ENCODE data around the gene CHTF18. TPM values are rescaled to one million over a fixed set of nuclear protein-coding genes. Genes with fewer than 3 reads are reported as not detected.
A peak's percentile ranks its signal among the peaks of the same experiment; 100 is the strongest.

Gene CHTF18
- total RNA-seq, 2 experiments from 2014 or later, result 30.7 to 31.1 TPM

DNA sequence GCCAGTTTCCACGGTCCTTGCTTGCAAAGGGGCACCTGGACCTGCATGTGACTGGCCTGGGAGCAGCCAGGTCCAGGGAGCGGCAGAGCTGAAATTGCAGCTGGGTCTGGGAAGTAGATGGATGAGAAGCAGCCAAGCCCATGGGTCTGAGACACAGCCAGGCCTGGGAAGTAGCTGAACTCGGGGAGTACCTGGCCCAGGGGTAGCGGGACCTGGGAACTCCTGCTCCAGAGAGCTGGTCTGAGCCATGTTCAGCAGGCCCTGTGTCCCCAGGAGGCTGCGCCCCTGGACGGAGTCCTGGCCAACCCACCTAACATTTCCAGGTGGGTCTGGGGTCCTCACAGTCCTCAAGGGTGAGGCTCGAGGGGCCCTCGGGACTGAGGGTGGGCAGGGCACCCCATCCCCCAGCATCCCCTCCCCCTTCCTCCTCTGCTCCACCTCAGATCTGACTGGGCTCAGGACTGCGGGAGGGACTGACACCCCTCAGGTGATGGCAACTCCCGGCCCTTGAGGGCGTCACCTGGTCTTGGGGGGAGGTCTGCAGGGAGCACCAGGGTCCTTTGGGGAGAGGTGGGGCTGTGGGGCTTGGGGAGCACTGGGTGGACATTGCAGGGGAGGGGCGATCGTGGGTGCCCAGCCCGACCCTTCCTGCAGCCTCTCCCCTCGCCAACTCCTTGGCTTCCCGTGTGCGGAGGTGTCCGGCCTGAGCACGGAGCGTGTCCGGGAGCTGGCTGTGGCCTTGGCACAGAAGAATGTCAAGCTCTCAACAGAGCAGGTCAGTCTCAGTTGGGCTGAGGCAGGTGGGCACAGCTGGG lies 24.8 kb upstream of the CHTF18 start:
- CTCF ChIA-PET, result no interaction called here

DNA sequence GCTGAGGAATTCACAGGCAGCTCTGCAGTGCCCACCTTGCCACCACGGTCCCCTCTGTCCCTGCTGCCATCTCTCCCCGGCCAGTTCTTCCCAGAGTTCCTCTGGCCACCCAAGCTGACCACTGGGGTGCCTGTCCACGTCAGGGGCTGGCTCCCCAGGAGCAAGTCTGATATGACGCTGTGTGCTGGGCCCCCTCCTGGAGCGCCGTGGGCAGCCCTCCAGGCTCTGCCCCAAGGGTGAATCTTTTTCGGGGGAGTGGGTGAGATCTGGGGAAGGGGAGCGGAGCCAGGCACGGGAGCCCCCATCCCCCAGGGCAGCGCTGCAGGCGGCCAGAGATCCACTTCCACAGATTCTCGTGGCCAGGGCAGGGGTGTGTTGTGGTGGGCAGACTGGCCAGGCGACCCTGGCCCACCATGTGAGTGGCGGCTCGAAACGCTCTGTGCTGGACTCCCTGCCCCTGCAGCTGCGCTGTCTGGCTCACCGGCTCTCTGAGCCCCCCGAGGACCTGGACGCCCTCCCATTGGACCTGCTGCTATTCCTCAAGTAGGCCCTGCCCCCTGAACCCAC lies 24.2 kb upstream of the CHTF18 start:
- ChIA-PET POLR2A (no interaction called here), CTCF (no interaction called here)
- Histone ChIP-seq H3K27ac (ENCODE audit: low read depth in 1 of 2, low read length in 2 of 2) (no peak overlapping the region), H3K4me3 (ENCODE audit: low read length) (no peak overlapping the region), H3K36me3 (ENCODE audit: insufficient read depth, low read length) (no peaks in the 10 kb centered on the region), H3K27me3 (ENCODE audit: control insufficient read depth in 1 of 2, insufficient read depth in 2 of 2, low read length in 2 of 2) (peaks cover 0 to 1% of the 10 kb centered on the region in 2 experiments), H3K4me1 (ENCODE audit: insufficient read depth, low read length) (no peaks in the 10 kb centered on the region), H3K9me3 (ENCODE audit: control insufficient read depth in 1 of 2, insufficient read depth in 1 of 2, low read length in 2 of 2) (no peaks in the 10 kb centered on the region)
- H3K27ac Mint-ChIP-seq, result no peak overlapping the region
- no peaks in the 10 kb centered on the region for H3K27me3 Mint-ChIP-seq
- DNase-seq, result peak in 1 of 14 experiments; percentile 8
- no peaks in the 10 kb centered on the region for H3K4me1 Mint-ChIP-seq (ENCODE audit: low read depth)
- TF ChIP-seq, protein P1, sequence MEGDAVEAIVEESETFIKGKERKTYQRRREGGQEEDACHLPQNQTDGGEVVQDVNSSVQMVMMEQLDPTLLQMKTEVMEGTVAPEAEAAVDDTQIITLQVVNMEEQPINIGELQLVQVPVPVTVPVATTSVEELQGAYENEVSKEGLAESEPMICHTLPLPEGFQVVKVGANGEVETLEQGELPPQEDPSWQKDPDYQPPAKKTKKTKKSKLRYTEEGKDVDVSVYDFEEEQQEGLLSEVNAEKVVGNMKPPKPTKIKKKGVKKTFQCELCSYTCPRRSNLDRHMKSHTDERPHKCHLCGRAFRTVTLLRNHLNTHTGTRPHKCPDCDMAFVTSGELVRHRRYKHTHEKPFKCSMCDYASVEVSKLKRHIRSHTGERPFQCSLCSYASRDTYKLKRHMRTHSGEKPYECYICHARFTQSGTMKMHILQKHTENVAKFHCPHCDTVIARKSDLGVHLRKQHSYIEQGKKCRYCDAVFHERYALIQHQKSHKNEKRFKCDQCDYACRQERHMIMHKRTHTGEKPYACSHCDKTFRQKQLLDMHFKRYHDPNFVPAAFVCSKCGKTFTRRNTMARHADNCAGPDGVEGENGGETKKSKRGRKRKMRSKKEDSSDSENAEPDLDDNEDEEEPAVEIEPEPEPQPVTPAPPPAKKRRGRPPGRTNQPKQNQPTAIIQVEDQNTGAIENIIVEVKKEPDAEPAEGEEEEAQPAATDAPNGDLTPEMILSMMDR (IDR thresholded peaks at IDR 0.05), result no peak
- no peak overlapping the region for H3K4me3 Mint-ChIP-seq
- no peaks in the 10 kb centered on the region for H3K36me3 Mint-ChIP-seq (ENCODE audit: low read depth)
- ATAC-seq (ENCODE audit: poor library complexity), result no peak
- intact Hi-C loops (cut with DNase I, micrococcal nuclease), result no loop called here
- H3K9me3 Mint-ChIP-seq, result no peaks in the 10 kb centered on the region

More for the DNA sequence above, 24.8 kb upstream of the CHTF18 start:
- no peaks in the 10 kb centered on the region for H3K4me1 Mint-ChIP-seq (ENCODE audit: low read depth)
- H3K27ac Mint-ChIP-seq, result no peak overlapping the region
- DNase-seq (peak in 1 of 14 experiments; percentile 22), ATAC-seq (ENCODE audit: poor library complexity) (no peak)
- no peaks in the 10 kb centered on the region for H3K9me3 ChIP-seq (ENCODE audit: control insufficient read depth in 1 of 2, insufficient read depth in 1 of 2, low read length in 2 of 2)
- intact Hi-C loops (cut with DNase I, micrococcal nuclease), result no loop called here
- no peaks in the 10 kb centered on the region for H3K9me3 Mint-ChIP-seq
- TF ChIP-seq, protein P1 (IDR thresholded peaks at IDR 0.05), result no peak
- H3K4me3 Mint-ChIP-seq, result no peak overlapping the region
- H3K4me1 ChIP-seq (ENCODE audit: insufficient read depth, low read length), result no peaks in the 10 kb centered on the region
- H3K36me3 Mint-ChIP-seq (ENCODE audit: low read depth), result no peaks in the 10 kb centered on the region
- H3K27me3 ChIP-seq (ENCODE audit: control insufficient read depth in 1 of 2, insufficient read depth in 2 of 2, low read length in 2 of 2), result no peaks in the 10 kb centered on the region
- no peak overlapping the region for H3K27ac ChIP-seq (ENCODE audit: low read depth in 1 of 2, low read length in 2 of 2)
- no peak overlapping the region for H3K4me3 ChIP-seq (ENCODE audit: low read length)
- H3K27me3 Mint-ChIP-seq, result no peaks in the 10 kb centered on the region
- POLR2A ChIA-PET, result no interaction called here
- no peaks in the 10 kb centered on the region for H3K36me3 ChIP-seq (ENCODE audit: insufficient read depth, low read length)

DNA sequence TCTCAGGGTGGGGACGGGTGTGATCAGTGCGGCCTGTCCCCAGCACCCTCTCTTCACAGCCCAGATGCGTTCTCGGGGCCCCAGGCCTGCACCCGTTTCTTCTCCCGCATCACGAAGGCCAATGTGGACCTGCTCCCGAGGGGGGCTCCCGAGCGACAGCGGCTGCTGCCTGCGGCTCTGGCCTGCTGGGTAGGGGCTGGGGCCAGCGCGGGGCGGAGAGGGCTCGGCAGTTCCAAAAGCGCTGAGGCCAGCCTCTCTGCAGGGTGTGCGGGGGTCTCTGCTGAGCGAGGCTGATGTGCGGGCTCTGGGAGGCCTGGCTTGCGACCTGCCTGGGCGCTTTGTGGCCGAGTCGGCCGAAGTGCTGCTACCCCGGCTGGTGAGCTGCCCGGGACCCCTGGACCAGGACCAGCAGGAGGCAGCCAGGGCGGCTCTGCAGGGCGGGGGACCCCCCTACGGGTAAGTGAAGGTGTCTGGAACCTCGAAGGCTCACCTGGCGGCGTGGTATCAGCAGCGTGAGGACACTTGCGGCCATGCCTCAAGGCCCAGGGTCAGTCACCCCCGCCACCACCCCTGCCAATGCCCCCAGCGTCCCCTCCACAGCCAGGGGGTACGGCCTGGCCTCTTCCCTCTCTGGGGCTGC lies 23.5 kb upstream of the CHTF18 start:
- H3K27ac ChIP-seq (ENCODE audit: low read depth in 1 of 2, low read length in 2 of 2), result no peak overlapping the region
- peaks cover 0 to 2% of the 10 kb centered on the region in 2 experiments for H3K27me3 ChIP-seq (ENCODE audit: control insufficient read depth in 1 of 2, insufficient read depth in 2 of 2, low read length in 2 of 2)
- no peaks in the 10 kb centered on the region for H3K9me3 ChIP-seq (ENCODE audit: control insufficient read depth in 1 of 2, insufficient read depth in 1 of 2, low read length in 2 of 2)
- no peak overlapping the region for H3K27ac Mint-ChIP-seq
- peak in 2 of 14 experiments; percentile 4 to 20 for DNase-seq
- H3K4me3 ChIP-seq (ENCODE audit: low read length), result no peak overlapping the region
- no peaks in the 10 kb centered on the region for H3K4me1 Mint-ChIP-seq (ENCODE audit: low read depth)
- H3K4me1 ChIP-seq (ENCODE audit: insufficient read depth, low read length), result no peaks in the 10 kb centered on the region
- no peak overlapping the region for H3K4me3 Mint-ChIP-seq
- intact Hi-C loops (cut with DNase I, micrococcal nuclease), result no loop called here
- ChIA-PET POLR2A (no interaction called here), CTCF (no interaction called here)
- TF ChIP-seq, protein P1 (IDR thresholded peaks at IDR 0.05), result no peak
- H3K27me3 Mint-ChIP-seq, result no peaks in the 10 kb centered on the region
- no peak for ATAC-seq (ENCODE audit: poor library complexity)
- no peaks in the 10 kb centered on the region for H3K36me3 Mint-ChIP-seq (ENCODE audit: low read depth)
- no peaks in the 10 kb centered on the region for H3K36me3 ChIP-seq (ENCODE audit: insufficient read depth, low read length)
- no peaks in the 10 kb centered on the region for H3K9me3 Mint-ChIP-seq

Measured in CD4-positive, alpha-beta T cell (primary cell).